DOHH2 (cell line): ENCODE results near the gene ECE1.

Source experiments
- H3F3A ChIP-seq: fragments of 200-600 bp; sonication (generic), shearing (Covaris generic); 2 replicates; pipeline ENCODE4 v1.6.0; 2016; ENCODE audit warnings: antibody characterized with exemption, mild to moderate bottlenecking; ENCODE audit not compliant: control insufficient read depth, insufficient read depth
- H3K27ac ChIP-seq: fragments of 200-600 bp; sonication (generic); 2 replicates; pipeline ENCODE4 v1.5.1; 2014; ENCODE audit warnings: low read depth, mild to moderate bottlenecking, low read length, moderate library complexity
- H3K27me3 ChIP-seq: fragments of 200-600 bp; sonication (generic); 2 replicates; pipeline ENCODE4 v1.6.1; 2014; ENCODE audit warnings: mild to moderate bottlenecking, low read length, mixed read lengths; ENCODE audit not compliant: control insufficient read depth
- H3K36me3 ChIP-seq: fragments of 200-600 bp; sonication (generic); 2 replicates; pipeline ENCODE4 v1.6.1; 2014; ENCODE audit warnings: mild to moderate bottlenecking, low read length, moderate library complexity, mixed read lengths; ENCODE audit not compliant: control insufficient read depth
- H3K4me1 ChIP-seq: fragments of 200-600 bp; sonication (generic); 2 replicates; pipeline ENCODE4 v1.6.1; 2014; ENCODE audit warnings: mild to moderate bottlenecking, low read length, mixed read lengths; ENCODE audit not compliant: control insufficient read depth
- H3K4me2 ChIP-seq: fragments of 200-600 bp; sonication (generic); 2 replicates; pipeline ENCODE4 v1.6.0; 2014; ENCODE audit warnings: mild to moderate bottlenecking, low read length, moderate library complexity
- H3K4me3 ChIP-seq: fragments of 200-600 bp; sonication (generic); 2 replicates; pipeline ENCODE4 v1.5.1; 2014; ENCODE audit warnings: mild to moderate bottlenecking, low read length, mixed read lengths
- H3K79me2 ChIP-seq: fragments of 200-600 bp; sonication (generic); 2 replicates; pipeline ENCODE4 v1.6.1; 2014; ENCODE audit warnings: mild to moderate bottlenecking, low read length, mixed read lengths; ENCODE audit not compliant: control insufficient read depth
- H3K9me2 ChIP-seq: fragments of 200-600 bp; sonication (generic); replicated peaks from 2 replicates; pipeline ENCODE4 v1.6.1; 2014; ENCODE audit warnings: mild to moderate bottlenecking, low read length, mixed read lengths; ENCODE audit not compliant: control insufficient read depth
- H3K9me3 ChIP-seq: fragments of 200-600 bp; sonication (generic); 2 replicates; pipeline ENCODE4 v1.6.1; 2014; ENCODE audit warnings: antibody characterized with exemption, low read length, mixed read lengths; ENCODE audit not compliant: control insufficient read depth, insufficient read depth
- H4K20me1 ChIP-seq: fragments of 200-600 bp; sonication (generic); 2 replicates; pipeline ENCODE4 v1.6.0; 2014; ENCODE audit warnings: low read depth, mild to moderate bottlenecking, antibody characterized with exemption, low read length, moderate library complexity; ENCODE audit not compliant: control insufficient read depth, insufficient read depth
- CTCF ChIP-seq: fragments of 200-600 bp; sonication (generic); IDR thresholded peaks from one replicate; pipeline ENCODE4 v1.5.1; 2014; ENCODE audit warnings: antibody characterized with exemption, mild to moderate bottlenecking, low read depth, low read length; ENCODE audit not compliant: poor library complexity, severe bottlenecking
- EZH2phosphoT487 ChIP-seq: fragments of 200-600 bp; sonication (generic); IDR thresholded peaks from 2 replicates; pipeline ENCODE4 v1.6.1; 2017; ENCODE audit warnings: borderline replicate concordance, mild to moderate bottlenecking, antibody characterized with exemption, low read length, moderate library complexity, mixed read lengths

The ECE1 gene

DNA sequence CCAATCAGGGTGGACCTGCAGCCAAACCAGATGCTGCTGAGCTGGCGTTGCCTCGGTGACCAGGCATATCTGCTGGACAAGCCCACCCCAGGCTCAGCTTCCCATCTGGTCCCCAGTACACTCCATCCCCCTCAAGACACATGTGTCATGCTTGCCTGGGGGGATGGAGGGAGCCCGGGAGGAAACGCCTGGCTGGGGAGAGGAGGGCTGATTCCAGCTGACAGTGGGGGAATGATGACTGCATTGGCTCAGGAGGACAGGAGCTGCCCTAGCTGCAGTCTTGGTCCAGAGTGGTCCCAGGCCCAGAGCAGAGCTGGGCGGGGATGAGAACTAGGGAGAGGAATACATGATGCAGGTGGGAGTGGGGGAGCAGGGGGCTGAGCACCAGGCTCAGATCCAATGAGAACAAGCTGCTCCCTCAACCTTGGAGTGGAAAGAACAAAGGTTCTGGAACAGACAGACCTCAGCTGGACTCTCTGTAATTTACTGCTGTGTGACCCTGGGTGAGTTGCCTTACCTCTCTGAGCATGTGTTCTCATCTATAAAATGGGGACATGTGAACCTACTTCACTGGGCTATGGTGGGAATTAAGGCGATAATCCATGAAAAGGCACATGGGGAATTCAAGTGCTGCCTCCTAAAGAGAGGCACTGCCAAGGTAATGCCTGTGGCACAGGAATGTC, 23.1 kb upstream of the ECE1 start:
- TF ChIP-seq CTCF (no peak), EZH2phosphoT487 (no peak)
- Histone ChIP-seq H3K9me3 (no peaks in the 10 kb centered on the region), H3K4me1 (no peaks in the 10 kb centered on the region), H3K27ac (no peak overlapping the region), H3K27me3 (no peaks in the 10 kb centered on the region), H3K4me3 (no peak overlapping the region), H3K9me2 (no peaks in the 10 kb centered on the region), H3F3A (no peaks in the 10 kb centered on the region), H4K20me1 (no peaks in the 10 kb centered on the region), H3K79me2 (no peaks in the 10 kb centered on the region), H3K36me3 (no peaks in the 10 kb centered on the region), H3K4me2 (no peak overlapping the region)

DNA sequence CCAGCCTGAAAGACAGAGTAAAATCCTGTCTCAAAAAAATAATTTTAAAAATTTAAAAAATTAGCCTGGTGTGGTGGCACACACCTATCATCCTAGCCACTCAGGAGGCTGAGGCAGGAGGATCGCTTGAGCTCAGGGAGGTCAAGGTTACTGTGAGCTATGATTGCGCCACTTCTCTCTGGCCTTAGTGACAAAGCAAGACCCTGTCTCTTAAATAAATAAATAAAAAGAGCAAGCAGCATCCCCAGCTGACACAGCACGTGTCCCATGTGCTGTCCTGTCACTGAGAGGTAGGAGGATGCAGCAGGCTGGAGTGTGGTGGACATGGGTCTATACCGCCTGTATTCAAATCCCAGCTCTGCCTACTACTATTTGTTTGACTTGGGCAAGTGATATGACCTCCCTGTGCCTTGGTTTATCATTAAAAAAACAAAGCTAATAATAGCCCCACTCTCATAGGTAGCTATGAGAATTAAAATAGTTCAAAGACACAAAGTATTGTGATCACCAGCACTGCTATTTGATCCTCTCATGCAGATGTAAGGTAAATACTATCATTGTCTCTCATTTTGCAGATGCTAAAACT, 22.2 kb upstream of the ECE1 start:
- no peak overlapping the region for H3K27ac ChIP-seq
- H3K79me2 ChIP-seq, result no peaks in the 10 kb centered on the region

GRCh38 chr1:21311016-21311415, 20.8 kb upstream of the ECE1 start:
- no peak overlapping the region for H3K4me3 ChIP-seq
- no peaks in the 10 kb centered on the region for H3K27me3 ChIP-seq
- no peaks in the 10 kb centered on the region for H3K79me2 ChIP-seq
- no peaks in the 10 kb centered on the region for H3K4me1 ChIP-seq
- TF ChIP-seq CTCF, result no peak
- TF ChIP-seq EZH2phosphoT487, result no peak
- no peak overlapping the region for H3K4me2 ChIP-seq
- H3K27ac ChIP-seq, result no peak overlapping the region
- H4K20me1 ChIP-seq, result no peaks in the 10 kb centered on the region
- no peaks in the 10 kb centered on the region for H3F3A ChIP-seq
- no peaks in the 10 kb centered on the region for H3K9me3 ChIP-seq
- no peaks in the 10 kb centered on the region for H3K36me3 ChIP-seq
- H3K9me2 ChIP-seq, result no peaks in the 10 kb centered on the region

More for the DNA sequence above, 22.2 kb upstream of the ECE1 start:
- no peaks in the 10 kb centered on the region for H3K36me3 ChIP-seq
- H3F3A ChIP-seq, result no peaks in the 10 kb centered on the region
- H3K4me2 ChIP-seq, result no peak overlapping the region
- no peaks in the 10 kb centered on the region for H3K4me1 ChIP-seq
- no peak overlapping the region for H3K4me3 ChIP-seq
- H3K27me3 ChIP-seq, result no peaks in the 10 kb centered on the region
- H4K20me1 ChIP-seq, result no peaks in the 10 kb centered on the region
- no peaks in the 10 kb centered on the region for H3K9me2 ChIP-seq
- H3K9me3 ChIP-seq, result no peaks in the 10 kb centered on the region
- TF ChIP-seq EZH2phosphoT487, result no peak
- TF ChIP-seq CTCF, result no peak
